Activated CD8-positive, alpha-beta memory T cell treated with anti-CD3 and anti-CD28 coated beads, Interleukin-2, amount 50 U/mL, for 24 hours (primary cell): Measurements from ENCODE around the gene MRPS35.

Experiments used
- DNase-seq: peaks from one replicate; pipeline ENCODE4 v3.0.0-alpha.2; 2020; ENCODE audit errors: extremely low read depth

MRPS35 gene

GRCh38 chr12:27772328-27773049 is 61.9 kb downstream of the MRPS35 start:
- no peak for DNase-seq

GRCh38 chr12:27777141-27777540 is 66.5 kb downstream of the MRPS35 start:
- no peak for DNase-seq

GRCh38 chr12:27778206-27778605 is 67.6 kb downstream of the MRPS35 start:
- no peak for DNase-seq

- DNase-seq: no peak
These were observed 68.8 kb downstream of the MRPS35 start for GRCh38 chr12:27779416-27779919.

- DNase-seq: peak; percentile 23
These were observed 69.4 kb downstream of the MRPS35 start, which contains the start of the genes KLHL42 and MANSC4 for GRCh38 chr12:27779920-27780611. TSS of gene KLHL42 (plus strand) at chr12:27780233. CDS start at chr12:27780331, 98 bp downstream. TSS of gene MANSC4 (minus strand) at chr12:27780236. CDS start at chr12:27771276, 8,960 bp downstream.

GRCh38 chr12:27780612-27781408 is 70.2 kb downstream of the MRPS35 start:
- DNase-seq: no peak

- no peak for DNase-seq
These were observed 71.0 kb downstream of the MRPS35 start for GRCh38 chr12:27781680-27782079.

- no peak for DNase-seq
These were observed 71.8 kb downstream of the MRPS35 start for GRCh38 chr12:27782481-27782880.

- no peak for DNase-seq
These were observed 75.4 kb downstream of the MRPS35 start for GRCh38 chr12:27785882-27786570.

GRCh38 chr12:27787559-27787958 is 76.9 kb downstream of the MRPS35 start:
- no peak for DNase-seq

- no peak for DNase-seq
These were observed 79.5 kb downstream of the MRPS35 start for GRCh38 chr12:27790179-27790578.

GRCh38 chr12:27794818-27795584 is 84.4 kb downstream of the MRPS35 start:
- DNase-seq: no peak

- no peak for DNase-seq
These were observed 85.5 kb downstream of the MRPS35 start for GRCh38 chr12:27796128-27796527.

GRCh38 chr12:27797301-27798025 is 86.8 kb downstream of the MRPS35 start:
- DNase-seq: no peak

- no peak for DNase-seq
These were observed 90.2 kb downstream of the MRPS35 start for GRCh38 chr12:27800819-27801218.

- no peak for DNase-seq
These were observed 91.0 kb downstream of the MRPS35 start for GRCh38 chr12:27801630-27802029.

- DNase-seq: no peak
These were observed 91.9 kb downstream of the MRPS35 start for GRCh38 chr12:27802511-27802910.

- DNase-seq: no peak
These were observed 92.3 kb downstream of the MRPS35 start for GRCh38 chr12:27802936-27803335.

- no peak for DNase-seq
These were observed 94.6 kb downstream of the MRPS35 start for GRCh38 chr12:27805238-27805637.
